ENCODE data around the gene VTI1A. TPM values are rescaled to one million over a fixed set of nuclear protein-coding genes. Genes with fewer than 3 reads are reported as not detected.

Gene VTI1A
- total and polyA plus RNA-seq, 2 of the 13 experiments (the other 11 are each of a cell fraction or from before 2014, with no cell fraction given), result 11.7 to 32.7 TPM

GRCh38 chr10:112789248-112789647 is 342.2 kb downstream of the VTI1A start:
- FAIRE-seq, result no peak
- TF ChIP-seq ZNF317 (CRISPR knock-in tag; IDR thresholded peaks at IDR 0.05) (peak; percentile 92), ZNF558 (CRISPR knock-in tag; IDR thresholded peaks at IDR 0.05; ENCODE audit: borderline replicate concordance) (no peak)
- no peak for DNase-seq (ENCODE audit: low spot score)
- Histone ChIP-seq H3K4me2 (ENCODE audit: low read depth, low read length) (no peak overlapping the region), H3K79me2 (ENCODE audit: insufficient read depth, low read length) (no peaks in the 10 kb centered on the region), H3K27me3 (ENCODE audit: control insufficient read depth in 1 of 2, insufficient read depth in 2 of 2, low read length in 2 of 2) (no peaks in the 10 kb centered on the region), H3K9ac (ENCODE audit: insufficient read depth, low read depth, low read length) (no peak overlapping the region), H2AFZ (ENCODE audit: low read length) (no peak overlapping the region), H3K4me1 (ENCODE audit: insufficient read depth, low read length) (peaks cover 17% of the 10 kb centered on the region), H3K36me3 (replicated peaks in 1 of 2; ENCODE audit: control insufficient read depth in 1 of 2, insufficient read depth in 2 of 2, low read length in 2 of 2) (no peaks in the 10 kb centered on the region; a peak in 1 of 5 replicates), H3K4me3 (replicated peaks in 1 of 3; ENCODE audit: insufficient read depth in 1 of 3, low read depth in 2 of 3, low read length in 3 of 3) (no peak overlapping the region), H3K27ac (ENCODE audit: extremely low read length, insufficient read depth, low read length) (no peak overlapping the region), H3K9me3 (ENCODE audit: low read length) (peaks cover 7% of the 10 kb centered on the region), H4K20me1 (ENCODE audit: insufficient read depth, low read length) (no peaks in the 10 kb centered on the region)
- CTCF ChIA-PET (ENCODE audit: low intra/inter-chr PET ratio, low total read pairs), result no interaction called here
- in situ Hi-C loops (cut with HindIII; ENCODE audit: extremely low pct_ligation_motif_present, low pct_unique_long_range_greater_than_20kb) (no loop called here), intact Hi-C loops (cut with micrococcal nuclease; ENCODE audit: unreplicated experiment) (no loop called here)
- POLR2A ChIA-PET, result no interaction called here
- no peak for ATAC-seq
- no TSS peak for BruUV-seq (replicated peaks)

GRCh38 chr10:112790030-112790429 is 343.0 kb downstream of the VTI1A start:
- CTCF ChIA-PET (ENCODE audit: low intra/inter-chr PET ratio, low total read pairs), result no interaction called here
- no TSS peak for BruUV-seq (replicated peaks)
- Histone ChIP-seq H4K20me1 (ENCODE audit: insufficient read depth, low read length) (no peaks in the 10 kb centered on the region), H3K79me2 (ENCODE audit: insufficient read depth, low read length) (no peaks in the 10 kb centered on the region), H3K4me1 (ENCODE audit: insufficient read depth, low read length) (peaks cover 17% of the 10 kb centered on the region), H3K27me3 (ENCODE audit: control insufficient read depth in 1 of 2, insufficient read depth in 2 of 2, low read length in 2 of 2) (no peaks in the 10 kb centered on the region), H3K36me3 (replicated peaks in 1 of 2; ENCODE audit: control insufficient read depth in 1 of 2, insufficient read depth in 2 of 2, low read length in 2 of 2) (no peaks in the 10 kb centered on the region; a peak in 1 of 5 replicates), H3K27ac (ENCODE audit: extremely low read length, insufficient read depth, low read length) (no peak overlapping the region), H3K4me3 (replicated peaks in 1 of 3; ENCODE audit: insufficient read depth in 1 of 3, low read depth in 2 of 3, low read length in 3 of 3) (no peak overlapping the region), H2AFZ (ENCODE audit: low read length) (no peak overlapping the region), H3K9me3 (ENCODE audit: low read length) (peaks cover 7% of the 10 kb centered on the region), H3K4me2 (ENCODE audit: low read depth, low read length) (no peak overlapping the region), H3K9ac (ENCODE audit: insufficient read depth, low read depth, low read length) (no peak overlapping the region)
- no peak for DNase-seq (ENCODE audit: low spot score)
- in situ Hi-C loops (cut with HindIII; ENCODE audit: extremely low pct_ligation_motif_present, low pct_unique_long_range_greater_than_20kb), result no loop called here
- FAIRE-seq, result no peak
- POLR2A ChIA-PET, result no interaction called here
- intact Hi-C loops (cut with micrococcal nuclease; ENCODE audit: unreplicated experiment), result no loop called here
- ATAC-seq, result no peak
- 100% methylated on average over 1 of the region's 1 CpG for WGBS (ENCODE audit: low lambda C conversion rate)
- no peak for TF ChIP-seq POGK (CRISPR knock-in tag; conservative IDR thresholded peaks at IDR 0.05)
- no peak for TF ChIP-seq ZNF546 (CRISPR knock-in tag; conservative IDR thresholded peaks at IDR 0.05)
- TF ChIP-seq ZC3H4 (CRISPR knock-in tag; IDR thresholded peaks at IDR 0.05; ENCODE audit: borderline replicate concordance), result no peak
- TF ChIP-seq SNAPC2 (CRISPR knock-in tag; IDR thresholded peaks at IDR 0.05), result no peak
- no peak for TF ChIP-seq ZNF235 (CRISPR knock-in tag; IDR thresholded peaks at IDR 0.05; ENCODE audit: borderline replicate concordance)
- TF ChIP-seq GMEB1 (CRISPR knock-in tag; IDR thresholded peaks at IDR 0.05; ENCODE audit: borderline replicate concordance), result no peak
- no peak for TF ChIP-seq HDAC2 (CRISPR knock-in tag; IDR thresholded peaks at IDR 0.05)
- TF ChIP-seq ZNF772 (CRISPR knock-in tag; IDR thresholded peaks at IDR 0.05), result no peak
- no peak for TF ChIP-seq ZNF569 (CRISPR knock-in tag; IDR thresholded peaks at IDR 0.05; ENCODE audit: borderline replicate concordance)
- TF ChIP-seq ZNF34 (CRISPR knock-in tag; IDR thresholded peaks at IDR 0.05; ENCODE audit: borderline replicate concordance), result no peak
- TF ChIP-seq ZSCAN31 (CRISPR knock-in tag; IDR thresholded peaks at IDR 0.05; ENCODE audit: low read depth), result no peak
- TF ChIP-seq DR1 (CRISPR knock-in tag; IDR thresholded peaks at IDR 0.05), result no peak
- no peak for TF ChIP-seq ZNF660 (CRISPR knock-in tag; IDR thresholded peaks at IDR 0.05; ENCODE audit: borderline replicate concordance, low read depth)
- TF ChIP-seq MEIS1 (CRISPR knock-in tag; IDR thresholded peaks at IDR 0.05; ENCODE audit: borderline replicate concordance), result no peak
- no peak for TF ChIP-seq RFX3 (CRISPR knock-in tag; IDR thresholded peaks at IDR 0.05)
- no peak for TF ChIP-seq PHB2 (IDR thresholded peaks at IDR 0.05; ENCODE audit: partially characterized antibody)

All from HepG2 (cell line).